ENCODE measurements around the gene BEND7.
"Not testable (repeated sequence)": the region's sequence is repeated elsewhere in the genome, so short reads cannot be mapped to it uniquely, and the experiment has no call there.

BEND7 gene

DNA sequence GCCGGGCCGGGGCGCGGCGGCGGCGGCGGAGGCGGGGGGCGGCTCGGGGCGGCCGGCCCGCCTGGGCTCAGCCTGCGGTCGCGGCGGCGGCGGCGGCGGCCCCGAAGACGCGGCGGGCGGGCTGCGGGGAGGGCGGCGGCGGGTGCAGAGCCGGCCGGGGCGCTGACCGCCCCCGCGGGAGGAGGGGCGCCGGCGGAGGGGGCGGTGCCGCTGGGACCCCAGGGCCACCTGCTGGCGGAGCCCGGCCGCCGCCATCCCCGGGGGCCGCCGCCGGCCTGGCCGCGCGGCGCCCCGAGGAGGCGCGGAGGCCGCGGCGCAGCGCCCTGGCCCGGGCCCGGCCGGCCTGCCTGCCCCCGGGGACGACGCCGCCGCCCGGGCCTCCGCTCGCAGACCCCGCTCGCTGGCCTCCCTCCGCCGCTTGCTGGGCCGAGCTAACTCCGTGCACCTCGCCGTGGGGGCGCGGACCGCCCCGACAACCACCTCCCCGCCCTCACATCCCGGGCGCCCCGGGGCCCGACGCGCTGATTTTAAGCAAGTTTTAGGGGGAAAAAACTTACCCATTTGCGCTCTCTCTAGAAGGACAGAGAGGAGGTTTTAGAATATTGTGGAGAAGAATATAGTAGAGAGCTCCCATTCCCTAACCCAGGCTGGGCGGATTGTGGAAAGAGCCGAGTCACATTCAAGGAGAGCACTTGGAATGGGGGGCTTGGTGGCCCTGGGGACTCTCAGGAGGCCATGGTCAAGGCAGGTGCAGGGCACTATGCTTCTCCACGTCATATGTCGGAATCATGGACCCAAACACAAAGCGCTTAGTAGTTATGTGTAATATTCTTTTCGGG is at the start of gene BEND7:
BEND7 (minus strand) TSS at position 140 of the 839 bp plus-strand sequence. CDS start 481 bp downstream, outside the sequence.
- DNase-seq (ENCODE audit: low spot score), result no peak

DNA sequence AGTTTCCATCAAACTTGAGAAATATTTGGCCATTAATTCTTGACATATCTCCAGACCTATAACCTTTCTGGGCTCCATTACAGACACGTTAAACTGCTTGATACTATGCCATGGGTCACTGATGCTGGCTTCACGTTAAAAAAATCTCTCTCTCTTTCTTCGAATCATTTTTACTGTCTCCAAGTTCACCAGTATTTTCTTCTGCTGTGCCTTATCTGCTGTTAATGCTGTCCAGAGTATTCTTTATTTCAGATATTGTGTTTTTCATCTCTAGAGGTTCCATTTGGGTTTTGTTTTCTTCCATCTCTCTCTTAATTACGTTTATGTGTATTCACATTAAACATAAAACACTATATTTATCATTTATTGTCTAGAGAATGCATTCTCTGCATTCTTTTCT is 45.1 kb upstream of the BEND7 start:
- no peak for DNase-seq (ENCODE audit: low spot score)

DNA sequence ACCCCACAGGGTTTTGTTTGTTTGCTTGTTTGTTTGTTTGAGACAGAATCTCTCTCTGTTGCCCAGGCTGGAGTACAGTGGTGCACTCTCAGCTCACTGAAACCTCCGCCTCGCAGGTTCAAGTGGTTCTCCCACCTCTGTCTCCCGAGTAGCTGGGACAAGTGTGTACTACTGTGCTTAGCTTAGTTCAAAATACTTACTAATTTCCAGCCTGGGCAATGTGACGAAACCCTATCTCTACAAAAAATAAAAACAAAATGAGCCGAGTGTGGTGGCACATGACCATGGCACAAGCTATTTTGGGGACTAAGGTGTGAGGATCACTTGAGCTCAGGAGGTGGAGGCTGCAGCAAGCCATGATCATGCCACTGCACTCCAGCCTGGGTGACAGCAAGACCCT is 42.7 kb upstream of the BEND7 start:
- DNase-seq (ENCODE audit: low spot score), result no peak

DNA sequence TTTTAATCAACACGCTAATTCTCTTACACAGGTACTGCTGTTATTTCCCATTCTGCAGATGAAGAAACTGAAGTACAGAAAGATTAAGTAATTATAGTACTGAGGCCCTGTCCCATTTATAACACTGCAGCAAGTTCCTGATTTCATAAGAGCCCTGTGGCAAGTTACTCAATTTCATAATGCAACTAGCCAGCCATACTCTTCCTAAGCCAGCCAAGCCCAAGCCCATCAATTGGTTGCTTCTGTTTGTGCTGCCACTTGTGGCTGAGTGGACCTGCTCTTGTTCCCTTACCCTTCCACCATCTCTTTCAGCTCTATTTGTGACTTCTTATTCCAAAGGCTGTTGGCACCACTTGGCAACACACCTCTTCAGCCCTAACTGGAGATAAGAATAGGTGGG is 38.2 kb upstream of the BEND7 start:
- DNase-seq (ENCODE audit: low spot score), result no peak

GRCh38 chr10:13564576-13564975 is 35.8 kb upstream of the BEND7 start:
- DNase-seq (ENCODE audit: low spot score), result no peak

DNA sequence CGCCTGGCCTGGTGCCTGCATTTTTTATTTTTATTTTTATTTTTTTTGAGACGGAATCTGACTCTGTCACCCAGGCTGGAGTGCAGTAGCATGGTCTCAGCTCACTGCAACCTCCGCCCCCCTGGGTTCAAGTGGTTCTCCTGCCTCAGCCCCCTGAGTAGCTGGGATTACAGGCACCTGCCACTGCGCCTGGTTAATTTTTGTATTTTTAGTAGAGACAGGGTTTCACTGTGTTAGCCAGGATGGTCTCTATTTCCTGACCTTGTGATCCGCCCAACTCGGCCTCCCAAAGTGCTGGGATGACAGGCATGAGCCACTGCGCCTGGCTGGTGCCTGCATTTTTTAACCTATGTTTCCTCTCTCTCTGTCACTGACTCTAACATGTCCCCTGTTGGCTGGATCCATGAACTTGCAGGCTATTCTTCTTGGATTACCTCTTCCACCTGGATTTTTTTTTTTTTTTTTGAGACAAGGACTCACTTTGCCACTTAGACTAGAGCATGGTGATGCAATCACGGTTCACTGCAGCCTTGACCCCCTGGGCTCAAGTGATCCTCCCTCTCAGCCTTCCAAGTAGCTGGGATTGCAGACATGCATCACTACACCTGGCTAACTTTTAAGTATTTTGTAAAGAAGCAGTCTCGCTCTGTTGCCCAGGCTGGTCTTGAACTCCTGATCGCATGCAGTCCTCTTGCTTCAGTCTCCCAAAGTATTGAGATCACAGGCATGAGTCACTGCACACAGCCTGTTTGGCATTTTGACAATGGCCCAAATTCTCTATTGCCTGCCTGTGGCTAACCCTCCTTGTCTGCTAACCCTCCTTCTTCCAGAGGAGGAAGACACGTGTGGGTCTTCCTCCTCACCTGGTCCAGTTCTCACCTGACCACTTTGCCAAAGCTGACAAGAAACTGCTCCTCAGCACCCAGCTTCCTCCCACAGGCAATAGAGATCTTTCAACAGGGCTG is 34.9 kb upstream of the BEND7 start:
- DNase-seq (ENCODE audit: low spot score), result no peak

- no peak for DNase-seq (ENCODE audit: low spot score)
Measured at GRCh38 chr10:13560597-13560996, 31.8 kb upstream of the BEND7 start.

GRCh38 chr10:13559124-13559700 is 30.4 kb upstream of the BEND7 start:
- no peak for DNase-seq (ENCODE audit: low spot score)

GRCh38 chr10:13555884-13556510 is 27.2 kb upstream of the BEND7 start:
- no peak for DNase-seq (ENCODE audit: low spot score)

GRCh38 chr10:13550802-13551201 is 22.0 kb upstream of the BEND7 start:
- DNase-seq (ENCODE audit: low spot score), result no peak

DNA sequence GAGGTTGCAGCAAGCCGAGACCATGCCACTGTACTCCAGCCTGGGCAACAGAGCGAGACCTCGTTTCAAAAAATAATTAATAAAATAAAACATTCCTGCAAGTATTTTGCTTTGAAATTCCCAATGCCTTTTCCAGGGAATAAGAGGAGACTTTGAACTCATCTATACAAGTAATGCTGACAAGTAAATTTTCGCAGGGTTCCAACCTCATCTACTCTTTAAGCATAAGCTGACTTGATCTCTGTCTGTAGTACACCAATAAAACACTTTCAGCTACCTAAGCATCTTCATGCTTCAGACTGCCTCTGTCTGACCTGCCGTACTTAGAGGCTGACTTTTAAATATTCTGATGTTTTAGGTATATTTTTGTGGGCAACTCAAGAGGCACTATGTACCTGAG is 13.7 kb upstream of the BEND7 start:
- DNase-seq (ENCODE audit: low spot score), result no peak

DNA sequence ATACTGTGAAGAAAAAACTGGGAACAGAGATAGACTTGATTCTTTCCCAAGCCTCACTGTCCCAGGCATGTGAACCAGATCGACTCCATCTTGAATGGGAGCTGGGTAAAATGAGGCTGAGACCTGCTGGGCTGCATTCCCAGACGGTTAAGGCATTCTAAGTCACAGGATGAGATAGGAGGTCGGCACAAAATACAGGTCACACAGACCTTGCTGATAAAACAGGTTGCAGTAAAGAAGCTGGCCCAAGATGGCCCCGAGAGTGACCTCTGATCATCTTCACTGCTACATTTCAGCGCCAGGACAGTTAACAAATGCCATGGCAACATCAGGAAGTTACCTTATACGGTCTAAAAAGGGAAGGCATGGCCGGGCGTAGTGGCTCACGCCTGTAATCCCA is 9.2 kb upstream of the BEND7 start:
- DNase-seq (ENCODE audit: low spot score), result not testable (repeated sequence)

DNA sequence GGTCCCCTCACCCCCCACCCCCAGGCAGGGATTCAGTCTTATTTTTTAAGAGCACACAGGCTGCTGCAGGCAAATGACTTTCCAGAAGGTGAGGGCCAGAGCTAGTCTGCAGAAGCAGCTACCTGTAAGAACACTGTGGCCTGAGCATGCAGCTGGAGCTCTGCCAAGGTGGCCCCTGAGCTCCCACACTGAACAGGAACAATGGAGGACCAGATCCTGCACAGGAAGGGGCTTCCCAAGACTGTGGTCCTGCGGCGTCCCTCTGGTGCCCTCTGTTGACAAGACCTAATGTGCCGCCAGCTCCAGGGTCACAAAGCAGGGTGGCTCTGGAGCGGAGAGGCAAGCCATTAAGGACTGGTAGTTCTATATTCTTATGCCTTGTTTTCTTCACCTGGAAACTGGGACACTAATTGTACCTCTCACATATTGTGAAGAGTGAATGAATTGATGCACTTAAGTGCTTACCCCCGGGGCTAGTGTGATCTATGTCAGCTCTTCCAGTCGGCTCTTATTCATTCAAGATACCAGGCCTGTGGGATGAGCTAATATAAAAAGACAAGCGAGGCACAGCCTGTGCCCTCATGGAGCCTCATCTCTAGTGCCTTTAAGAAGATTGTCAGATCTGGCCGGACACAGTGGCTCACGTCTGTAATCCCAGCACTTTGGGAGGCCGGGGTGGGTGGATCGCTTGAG is 8.0 kb upstream of the BEND7 start:
- no peak for DNase-seq (ENCODE audit: low spot score)

GRCh38 chr10:13535346-13535745 is 6.5 kb upstream of the BEND7 start:
- DNase-seq (ENCODE audit: low spot score), result no peak

DNA sequence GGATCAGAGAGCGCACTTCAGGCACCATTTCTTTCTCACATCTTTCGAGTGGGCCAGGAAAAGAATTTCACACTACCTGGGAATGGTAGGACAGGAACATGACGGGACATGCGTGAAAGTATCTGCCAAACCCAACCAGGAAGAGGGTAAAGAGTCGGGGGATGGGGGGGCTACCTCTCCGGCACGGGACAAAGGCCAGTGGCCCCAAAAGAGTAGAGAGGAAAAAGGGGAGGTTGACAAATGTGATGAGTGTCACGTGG is 830 bp upstream of the BEND7 start:
- no peak for DNase-seq (ENCODE audit: low spot score)

- DNase-seq (ENCODE audit: low spot score), result no peak
Measured at GRCh38 chr10:13528123-13528874, 515 bp downstream of the BEND7 start.

DNA sequence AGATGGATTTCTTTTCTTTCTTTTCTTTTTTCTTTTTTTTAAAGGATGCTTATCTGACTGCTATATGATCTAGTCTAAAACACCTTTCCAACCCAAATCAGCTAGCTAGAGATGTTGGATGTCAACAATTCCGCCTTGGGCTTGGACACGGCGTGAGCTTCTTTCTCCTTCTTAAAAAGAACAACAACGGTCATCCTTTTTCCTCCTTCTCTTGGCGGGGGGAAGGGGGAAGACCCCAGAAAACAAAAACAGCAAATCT is 1.0 kb downstream of the BEND7 start:
- no peak for DNase-seq (ENCODE audit: low spot score)

GRCh38 chr10:13526948-13527863 is 1.6 kb downstream of the BEND7 start:
- no peak for DNase-seq (ENCODE audit: low spot score)

- no peak for DNase-seq (ENCODE audit: low spot score)
Measured at GRCh38 chr10:13525663-13526062, 3.2 kb downstream of the BEND7 start.

- no peak for DNase-seq (ENCODE audit: low spot score)
Measured at GRCh38 chr10:13521026-13521425, 7.8 kb downstream of the BEND7 start.
